SK-N-SH (cell line): ENCODE data around the gene KLHL41. TPM values are rescaled to one million over a fixed set of nuclear protein-coding genes. Genes with fewer than 3 reads are reported as not detected.

Experiments used
- CTCF ChIA-PET: fragments of 300-600, 350-600 bp; formaldehyde crosslinking; extraction: SDS; loops from one replicate; lab custom pipeline; 2021; lab: Yijun Ruan, JAX
- POLR2A ChIA-PET: fragments of 350-600 bp; sonication (Branson Sonifier 250); formaldehyde crosslinking; extraction: SDS; loops from one replicate; lab custom pipeline; 2020; ENCODE audit warnings: antibody characterized with exemption, inconsistent platforms; lab: Yijun Ruan, JAX
- DNase-seq: peaks from one replicate; pipeline ENCODE4 v3.0.0; 2012
- H2AFZ ChIP-seq: fragments of 200-600 bp; sonication (generic); 2 replicates; pipeline ENCODE4 v1.8.1; 2016; ENCODE audit warnings: antibody characterized with exemption, mild to moderate bottlenecking, low read depth
- H3F3A ChIP-seq: fragments of 200-600 bp; sonication (generic); replicated peaks from 2 replicates; pipeline ENCODE3; 2016; ENCODE audit warnings: antibody characterized with exemption, mild to moderate bottlenecking; ENCODE audit not compliant: insufficient read depth
- H3K27ac ChIP-seq, 2 experiments: fragments of 200-500 bp in 1 of 2; fragments of 200-600 bp in 1 of 2; sonication (Bioruptor generic) in 1 of 2; sonication (generic), shearing (Covaris generic) in 1 of 2; 2 replicates each; pipeline versions ENCODE4 v1.5.1 to v1.6.1; 2014 to 2016; ENCODE audit warnings: low read depth in 2 of 2, inconsistent platforms in 1 of 2, low read length in 1 of 2, mild to moderate bottlenecking in 1 of 2, mixed read lengths in 1 of 2
- H3K27me3 ChIP-seq: fragments of 200-600 bp; sonication (generic), shearing (Covaris generic); 2 replicates; pipeline ENCODE4 v1.6.1; 2016; ENCODE audit warnings: mixed run types; ENCODE audit not compliant: insufficient read depth
- H3K36me3 ChIP-seq, 2 experiments: fragments of 200-500 bp in 1 of 2; fragments of 200-600 bp in 1 of 2; sonication (Bioruptor generic) in 1 of 2; sonication (generic) in 1 of 2; replicated peaks in 1 of 2; 2 replicates each; pipeline versions ENCODE3 to v1.5.1; 2014 to 2016; ENCODE audit warnings: low read length in 1 of 2, mild to moderate bottlenecking in 1 of 2; ENCODE audit not compliant: insufficient read depth in 2 of 2, control insufficient read depth in 1 of 2
- H3K4me1 ChIP-seq, 2 experiments: fragments of 200-500 bp in 1 of 2; fragments of 200-600 bp in 1 of 2; sonication (Bioruptor generic) in 1 of 2; sonication (generic), shearing (Covaris generic) in 1 of 2; 2 replicates each; pipeline versions ENCODE4 v1.5.1 to v1.6.1; 2014 to 2016; ENCODE audit warnings: low read depth in 1 of 2, low read length in 1 of 2, mixed run types in 1 of 2; ENCODE audit not compliant: insufficient read depth in 2 of 2, control insufficient read depth in 1 of 2
- H3K4me2 ChIP-seq: fragments of 200-600 bp; sonication (generic), shearing (Covaris generic); 2 replicates; pipeline ENCODE4 v1.6.1; 2017; ENCODE audit warnings: mixed run types
- H3K4me3 ChIP-seq, 2 experiments: fragments of 200-500 bp in 1 of 2; fragments of 200-600 bp in 1 of 2; sonication (Bioruptor generic) in 1 of 2; sonication (generic), shearing (Covaris generic) in 1 of 2; 2 replicates each; pipeline versions ENCODE4 v1.5.1 to v1.8.1; 2014 to 2016; ENCODE audit warnings: low read depth in 2 of 2, inconsistent platforms in 1 of 2, low read length in 1 of 2, mild to moderate bottlenecking in 1 of 2, mixed read lengths in 1 of 2, moderate library complexity in 1 of 2
- H3K79me2 ChIP-seq: fragments of 200-600 bp; sonication (generic); 2 replicates; pipeline ENCODE4 v1.8.1; 2017; ENCODE audit warnings: mild to moderate bottlenecking; ENCODE audit not compliant: insufficient read depth
- H3K9ac ChIP-seq: fragments of 200-600 bp; sonication (generic); 2 replicates; pipeline ENCODE4 v1.6.1; 2017; ENCODE audit warnings: mixed run types
- H3K9me2 ChIP-seq: fragments of 200-600 bp; sonication (generic); 2 replicates; pipeline ENCODE4 v1.6.1; 2017; ENCODE audit warnings: mixed run types
- H3K9me3 ChIP-seq: fragments of 200-600 bp; sonication (generic); 2 replicates; pipeline ENCODE4 v1.6.1; 2017; ENCODE audit warnings: mixed run types, mild to moderate bottlenecking, moderate library complexity
- H4K20me1 ChIP-seq: fragments of 200-600 bp; sonication (generic); 2 replicates; pipeline ENCODE4 v1.6.1; 2017; ENCODE audit warnings: mild to moderate bottlenecking, mixed run types; ENCODE audit not compliant: insufficient read depth
- CHD2 ChIP-seq: fragments of 150-350 bp; IDR thresholded peaks from 2 replicates; pipeline ENCODE4 v1.6.1; 2018; ENCODE audit warnings: low read length; ENCODE audit not compliant: partially characterized antibody
- POLR2AphosphoS5 ChIP-seq: IDR thresholded peaks from 2 replicates; pipeline ENCODE4 v1.6.1; 2012; ENCODE audit warnings: low read depth, low read length
- RAD21 ChIP-seq: IDR thresholded peaks from 2 replicates; pipeline ENCODE4 v1.6.1; 2012; ENCODE audit warnings: mild to moderate bottlenecking, low read length
- RFX5 ChIP-seq: IDR thresholded peaks from 2 replicates; pipeline ENCODE4 v1.6.1; 2012; ENCODE audit warnings: mild to moderate bottlenecking, improper control_type of control experiment, low read length
- SMC3 ChIP-seq: IDR thresholded peaks from 2 replicates; pipeline ENCODE4 v1.6.1; 2012; ENCODE audit warnings: low read depth, low read length, improper control_type of control experiment
- TAF1 ChIP-seq: IDR thresholded peaks from 2 replicates; pipeline ENCODE4 v1.6.1; 2012; ENCODE audit warnings: low read depth, mild to moderate bottlenecking, low read length, moderate library complexity, borderline replicate concordance
- WGBS: methylation state at CpG from one replicate; pipeline ENCODE4 v1.1.6; 2017; ENCODE audit warnings: low lambda C conversion rate; 5-methylcytosine and 5-hydroxymethylcytosine counted together
- polyA plus RNA-seq, 3 experiments: library from polyadenylated mRNA; depleted of rRNA; stranded (reverse); fragments of >200 nt; gene quantifications; 2 replicates each; pipeline ENCODE4 v1.2.3, GENCODE V29; 2012
- TF ChIP-seq, protein P1 (sequence below): IDR thresholded peaks from 2 replicates; pipeline ENCODE4; 2012
- TF ChIP-seq, protein P2 (sequence below): fragments of 200-600 bp; sonication (generic); IDR thresholded peaks from 2 replicates; pipeline ENCODE4 v1.6.1; 2017; ENCODE audit warnings: antibody characterized with exemption, mild to moderate bottlenecking, moderate library complexity

KLHL41 gene
- polyA plus RNA-seq, 1 of the 3 experiments (the other 2 are of a cell fraction), result 0.26 TPM

DNA sequence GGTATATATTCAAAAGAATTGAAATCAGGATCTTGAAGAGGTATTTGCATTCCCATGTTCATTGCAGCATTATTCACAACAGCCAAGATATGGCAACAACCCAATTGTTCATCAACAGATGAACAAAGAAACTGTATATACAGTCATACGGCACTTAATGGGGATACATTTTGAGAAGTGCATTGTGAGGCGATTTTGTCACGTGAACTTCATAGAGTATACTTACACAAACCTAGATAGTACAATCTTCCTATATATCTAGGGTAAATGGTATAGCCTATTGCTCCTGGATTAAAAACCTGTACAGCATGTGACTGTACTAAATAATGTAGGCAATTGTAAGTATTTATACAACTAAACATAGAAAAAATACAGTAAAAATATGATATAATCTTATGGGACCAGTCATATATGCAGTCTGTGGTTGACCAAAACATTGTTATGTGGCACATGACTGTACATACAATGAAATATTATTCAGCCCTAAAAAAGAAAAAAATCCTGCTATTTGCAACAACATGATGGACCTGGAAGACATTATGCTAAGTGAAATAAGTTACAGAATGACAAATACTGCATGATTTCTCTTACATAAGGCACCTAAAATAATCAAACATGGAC is 39.4 kb upstream of the KLHL41 start:
- TF ChIP-seq POLR2AphosphoS5 (no peak), SMC3 (no peak), RFX5 (no peak)
- TF ChIP-seq, protein P1, sequence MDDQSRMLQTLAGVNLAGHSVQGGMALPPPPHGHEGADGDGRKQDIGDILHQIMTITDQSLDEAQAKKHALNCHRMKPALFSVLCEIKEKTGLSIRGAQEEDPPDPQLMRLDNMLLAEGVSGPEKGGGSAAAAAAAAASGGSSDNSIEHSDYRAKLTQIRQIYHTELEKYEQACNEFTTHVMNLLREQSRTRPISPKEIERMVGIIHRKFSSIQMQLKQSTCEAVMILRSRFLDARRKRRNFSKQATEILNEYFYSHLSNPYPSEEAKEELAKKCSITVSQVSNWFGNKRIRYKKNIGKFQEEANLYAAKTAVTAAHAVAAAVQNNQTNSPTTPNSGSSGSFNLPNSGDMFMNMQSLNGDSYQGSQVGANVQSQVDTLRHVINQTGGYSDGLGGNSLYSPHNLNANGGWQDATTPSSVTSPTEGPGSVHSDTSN, result no peak
- TF ChIP-seq, protein P2, sequence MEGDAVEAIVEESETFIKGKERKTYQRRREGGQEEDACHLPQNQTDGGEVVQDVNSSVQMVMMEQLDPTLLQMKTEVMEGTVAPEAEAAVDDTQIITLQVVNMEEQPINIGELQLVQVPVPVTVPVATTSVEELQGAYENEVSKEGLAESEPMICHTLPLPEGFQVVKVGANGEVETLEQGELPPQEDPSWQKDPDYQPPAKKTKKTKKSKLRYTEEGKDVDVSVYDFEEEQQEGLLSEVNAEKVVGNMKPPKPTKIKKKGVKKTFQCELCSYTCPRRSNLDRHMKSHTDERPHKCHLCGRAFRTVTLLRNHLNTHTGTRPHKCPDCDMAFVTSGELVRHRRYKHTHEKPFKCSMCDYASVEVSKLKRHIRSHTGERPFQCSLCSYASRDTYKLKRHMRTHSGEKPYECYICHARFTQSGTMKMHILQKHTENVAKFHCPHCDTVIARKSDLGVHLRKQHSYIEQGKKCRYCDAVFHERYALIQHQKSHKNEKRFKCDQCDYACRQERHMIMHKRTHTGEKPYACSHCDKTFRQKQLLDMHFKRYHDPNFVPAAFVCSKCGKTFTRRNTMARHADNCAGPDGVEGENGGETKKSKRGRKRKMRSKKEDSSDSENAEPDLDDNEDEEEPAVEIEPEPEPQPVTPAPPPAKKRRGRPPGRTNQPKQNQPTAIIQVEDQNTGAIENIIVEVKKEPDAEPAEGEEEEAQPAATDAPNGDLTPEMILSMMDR, result no peak
- DNase-seq, result no peak
- POLR2A ChIA-PET, result no interaction called here
- H3K27ac ChIP-seq, result no peak overlapping the region
- no peak overlapping the region for H3K9ac ChIP-seq
- no peaks in the 10 kb centered on the region for H3K9me2 ChIP-seq
- no peaks in the 10 kb centered on the region for H3K36me3 ChIP-seq
- no peak overlapping the region for H3K4me2 ChIP-seq
- CTCF ChIA-PET, result interaction anchor here (0.8 to 1.0 kb wide), 2 partner anchors 8 to 9 kb away, joined by 3 read pairs; no protein-coding TSS in a partner anchor
- H3K4me1 ChIP-seq, result no peaks in the 10 kb centered on the region
- no peaks in the 10 kb centered on the region for H3F3A ChIP-seq
- no peaks in the 10 kb centered on the region for H4K20me1 ChIP-seq
- H3K27me3 ChIP-seq, result no peaks in the 10 kb centered on the region
- 98% methylated on average over 3 of the region's 3 CpGs for WGBS
- no peak overlapping the region for H2AFZ ChIP-seq
- no peaks in the 10 kb centered on the region for H3K9me3 ChIP-seq
- no peak overlapping the region for H3K4me3 ChIP-seq
- H3K79me2 ChIP-seq, result no peaks in the 10 kb centered on the region

DNA sequence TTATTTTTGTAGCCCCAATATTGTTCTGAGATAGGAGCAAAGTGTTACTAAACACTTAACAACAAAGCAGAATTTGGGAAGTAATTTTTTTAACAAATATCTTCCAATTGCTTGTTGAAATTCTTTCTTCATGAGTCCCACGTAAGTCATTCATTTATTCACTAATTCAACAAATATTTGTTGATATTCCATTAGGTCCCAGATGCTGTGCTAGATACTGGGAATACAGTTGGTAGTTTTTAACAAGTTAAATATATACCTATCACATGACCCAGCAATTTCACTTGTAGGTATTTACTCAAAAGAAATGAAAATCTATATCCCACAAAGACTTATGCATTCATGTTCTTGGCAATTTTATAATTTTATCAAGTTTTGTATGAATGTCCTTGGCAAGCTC is 37.3 kb upstream of the KLHL41 start:
- Histone ChIP-seq H3K4me2 (no peak overlapping the region), H4K20me1 (no peaks in the 10 kb centered on the region), H3K36me3 (no peaks in the 10 kb centered on the region), H3K4me1 (no peaks in the 10 kb centered on the region), H3F3A (no peaks in the 10 kb centered on the region), H3K27ac (no peak overlapping the region), H3K27me3 (no peaks in the 10 kb centered on the region), H3K79me2 (no peaks in the 10 kb centered on the region), H2AFZ (no peak overlapping the region), H3K9ac (no peak overlapping the region), H3K4me3 (no peak overlapping the region), H3K9me3 (no peaks in the 10 kb centered on the region), H3K9me2 (no peaks in the 10 kb centered on the region)
- 35% methylated on average over 1 of the region's 1 CpG for WGBS
- no peak for TF ChIP-seq CHD2
- no peak for TF ChIP-seq SMC3
- TF ChIP-seq TAF1, result no peak
- TF ChIP-seq RAD21, result no peak
- ChIA-PET POLR2A (interaction anchor here (0.6 kb wide), 1 partner anchor 348 kb away, joined by 3 read pairs; no protein-coding TSS in a partner anchor), CTCF (no interaction called here)
- no peak for DNase-seq
